ENCODE results near the gene PPP2R3A. TPM values are rescaled to one million over a fixed set of nuclear protein-coding genes. Genes with fewer than 3 reads are reported as not detected.
A peak's percentile ranks its signal among the peaks of the same experiment; 100 is the strongest.

Gene PPP2R3A
- total and polyA plus RNA-seq, 2 of the 13 experiments (the other 11 are each of a cell fraction or from before 2014, with no cell fraction given), result 0.07 to 0.12 TPM

DNA sequence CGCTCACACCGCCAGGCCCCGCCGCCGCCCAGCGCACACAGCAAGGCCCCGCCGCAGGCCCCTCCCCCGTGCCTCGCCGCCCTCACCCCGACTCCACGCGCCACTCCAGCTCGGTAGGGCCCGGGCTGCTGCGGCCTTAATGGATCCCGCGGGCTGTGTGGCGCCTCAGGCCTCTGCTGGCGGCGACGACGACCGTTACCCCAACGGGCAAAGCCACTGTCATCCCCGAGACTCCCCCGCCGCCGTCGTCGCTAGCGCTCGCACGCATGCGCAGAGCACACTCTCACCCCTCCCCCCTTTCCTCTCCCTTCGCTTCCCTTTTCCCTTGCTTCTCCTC, 230.5 kb downstream of the PPP2R3A start, which contains the start of gene MSL2 (continued):
- TF ChIP-seq FOXA1 (IDR thresholded peaks at IDR 0.05) (no peak), FOXA1 (CRISPR knock-in tag; IDR thresholded peaks at IDR 0.05) (no peak; the same call in 1 of the 2 replicates), CENPT (CRISPR knock-in tag; IDR thresholded peaks at IDR 0.05; ENCODE audit: low read depth) (no peak), TARDBP (CRISPR knock-in tag; IDR thresholded peaks at IDR 0.05) (no peak), ZNF777 (CRISPR knock-in tag; IDR thresholded peaks at IDR 0.05) (peak; percentile 76), ETV5 (CRISPR knock-in tag; IDR thresholded peaks at IDR 0.05; ENCODE audit: borderline replicate concordance) (no peak), NCOR1 (IDR thresholded peaks at IDR 0.05; ENCODE audit: borderline replicate concordance, low read length) (no peak), THAP11 (CRISPR knock-in tag; IDR thresholded peaks at IDR 0.05) (peak; percentile 12), GATA4 (IDR thresholded peaks at IDR 0.05; ENCODE audit: borderline replicate concordance, low read depth) (no peak), MBNL3 (CRISPR knock-in tag; conservative IDR thresholded peaks at IDR 0.05) (no peak), ELF4 (CRISPR knock-in tag; IDR thresholded peaks at IDR 0.05; ENCODE audit: borderline replicate concordance) (0 out of 2 replicates have a peak, but pooled peaks have one; percentile 17), REXO4 (CRISPR knock-in tag; IDR thresholded peaks at IDR 0.05; ENCODE audit: borderline replicate concordance) (no peak), ZNF572 (CRISPR knock-in tag; IDR thresholded peaks at IDR 0.05) (no peak)
- TF ChIP-seq, protein P1, sequence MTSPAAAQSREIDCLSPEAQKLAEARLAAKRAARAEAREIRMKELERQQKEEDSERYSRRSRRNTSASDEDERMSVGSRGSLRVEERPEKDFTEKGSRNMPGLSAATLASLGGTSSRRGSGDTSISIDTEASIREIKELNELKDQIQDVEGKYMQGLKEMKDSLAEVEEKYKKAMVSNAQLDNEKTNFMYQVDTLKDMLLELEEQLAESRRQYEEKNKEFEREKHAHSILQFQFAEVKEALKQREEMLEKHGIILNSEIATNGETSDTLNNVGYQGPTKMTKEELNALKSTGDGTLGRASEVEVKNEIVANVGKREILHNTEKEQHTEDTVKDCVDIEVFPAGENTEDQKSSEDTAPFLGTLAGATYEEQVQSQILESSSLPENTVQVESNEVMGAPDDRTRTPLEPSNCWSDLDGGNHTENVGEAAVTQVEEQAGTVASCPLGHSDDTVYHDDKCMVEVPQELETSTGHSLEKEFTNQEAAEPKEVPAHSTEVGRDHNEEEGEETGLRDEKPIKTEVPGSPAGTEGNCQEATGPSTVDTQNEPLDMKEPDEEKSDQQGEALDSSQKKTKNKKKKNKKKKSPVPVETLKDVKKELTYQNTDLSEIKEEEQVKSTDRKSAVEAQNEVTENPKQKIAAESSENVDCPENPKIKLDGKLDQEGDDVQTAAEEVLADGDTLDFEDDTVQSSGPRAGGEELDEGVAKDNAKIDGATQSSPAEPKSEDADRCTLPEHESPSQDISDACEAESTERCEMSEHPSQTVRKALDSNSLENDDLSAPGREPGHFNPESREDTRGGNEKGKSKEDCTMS (CRISPR knock-in tag; conservative IDR thresholded peaks at IDR 0.05), result no peak
- TF ChIP-seq, protein P2, sequence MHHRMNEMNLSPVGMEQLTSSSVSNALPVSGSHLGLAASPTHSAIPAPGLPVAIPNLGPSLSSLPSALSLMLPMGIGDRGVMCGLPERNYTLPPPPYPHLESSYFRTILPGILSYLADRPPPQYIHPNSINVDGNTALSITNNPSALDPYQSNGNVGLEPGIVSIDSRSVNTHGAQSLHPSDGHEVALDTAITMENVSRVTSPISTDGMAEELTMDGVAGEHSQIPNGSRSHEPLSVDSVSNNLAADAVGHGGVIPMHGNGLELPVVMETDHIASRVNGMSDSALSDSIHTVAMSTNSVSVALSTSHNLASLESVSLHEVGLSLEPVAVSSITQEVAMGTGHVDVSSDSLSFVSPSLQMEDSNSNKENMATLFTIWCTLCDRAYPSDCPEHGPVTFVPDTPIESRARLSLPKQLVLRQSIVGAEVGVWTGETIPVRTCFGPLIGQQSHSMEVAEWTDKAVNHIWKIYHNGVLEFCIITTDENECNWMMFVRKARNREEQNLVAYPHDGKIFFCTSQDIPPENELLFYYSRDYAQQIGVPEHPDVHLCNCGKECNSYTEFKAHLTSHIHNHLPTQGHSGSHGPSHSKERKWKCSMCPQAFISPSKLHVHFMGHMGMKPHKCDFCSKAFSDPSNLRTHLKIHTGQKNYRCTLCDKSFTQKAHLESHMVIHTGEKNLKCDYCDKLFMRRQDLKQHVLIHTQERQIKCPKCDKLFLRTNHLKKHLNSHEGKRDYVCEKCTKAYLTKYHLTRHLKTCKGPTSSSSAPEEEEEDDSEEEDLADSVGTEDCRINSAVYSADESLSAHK (CRISPR knock-in tag; IDR thresholded peaks at IDR 0.05; ENCODE audit: borderline replicate concordance), result peak; percentile 68; the same call in 1 of the 2 replicates
- TF ChIP-seq, protein P3, sequence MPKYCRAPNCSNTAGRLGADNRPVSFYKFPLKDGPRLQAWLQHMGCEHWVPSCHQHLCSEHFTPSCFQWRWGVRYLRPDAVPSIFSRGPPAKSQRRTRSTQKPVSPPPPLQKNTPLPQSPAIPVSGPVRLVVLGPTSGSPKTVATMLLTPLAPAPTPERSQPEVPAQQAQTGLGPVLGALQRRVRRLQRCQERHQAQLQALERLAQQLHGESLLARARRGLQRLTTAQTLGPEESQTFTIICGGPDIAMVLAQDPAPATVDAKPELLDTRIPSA (CRISPR knock-in tag; IDR thresholded peaks at IDR 0.05; ENCODE audit: borderline replicate concordance), result no peak
- TF ChIP-seq, protein P4, sequence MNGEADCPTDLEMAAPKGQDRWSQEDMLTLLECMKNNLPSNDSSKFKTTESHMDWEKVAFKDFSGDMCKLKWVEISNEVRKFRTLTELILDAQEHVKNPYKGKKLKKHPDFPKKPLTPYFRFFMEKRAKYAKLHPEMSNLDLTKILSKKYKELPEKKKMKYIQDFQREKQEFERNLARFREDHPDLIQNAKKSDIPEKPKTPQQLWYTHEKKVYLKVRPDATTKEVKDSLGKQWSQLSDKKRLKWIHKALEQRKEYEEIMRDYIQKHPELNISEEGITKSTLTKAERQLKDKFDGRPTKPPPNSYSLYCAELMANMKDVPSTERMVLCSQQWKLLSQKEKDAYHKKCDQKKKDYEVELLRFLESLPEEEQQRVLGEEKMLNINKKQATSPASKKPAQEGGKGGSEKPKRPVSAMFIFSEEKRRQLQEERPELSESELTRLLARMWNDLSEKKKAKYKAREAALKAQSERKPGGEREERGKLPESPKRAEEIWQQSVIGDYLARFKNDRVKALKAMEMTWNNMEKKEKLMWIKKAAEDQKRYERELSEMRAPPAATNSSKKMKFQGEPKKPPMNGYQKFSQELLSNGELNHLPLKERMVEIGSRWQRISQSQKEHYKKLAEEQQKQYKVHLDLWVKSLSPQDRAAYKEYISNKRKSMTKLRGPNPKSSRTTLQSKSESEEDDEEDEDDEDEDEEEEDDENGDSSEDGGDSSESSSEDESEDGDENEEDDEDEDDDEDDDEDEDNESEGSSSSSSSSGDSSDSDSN (CRISPR knock-in tag; IDR thresholded peaks at IDR 0.05), result no peak
- TF ChIP-seq, protein P5, sequence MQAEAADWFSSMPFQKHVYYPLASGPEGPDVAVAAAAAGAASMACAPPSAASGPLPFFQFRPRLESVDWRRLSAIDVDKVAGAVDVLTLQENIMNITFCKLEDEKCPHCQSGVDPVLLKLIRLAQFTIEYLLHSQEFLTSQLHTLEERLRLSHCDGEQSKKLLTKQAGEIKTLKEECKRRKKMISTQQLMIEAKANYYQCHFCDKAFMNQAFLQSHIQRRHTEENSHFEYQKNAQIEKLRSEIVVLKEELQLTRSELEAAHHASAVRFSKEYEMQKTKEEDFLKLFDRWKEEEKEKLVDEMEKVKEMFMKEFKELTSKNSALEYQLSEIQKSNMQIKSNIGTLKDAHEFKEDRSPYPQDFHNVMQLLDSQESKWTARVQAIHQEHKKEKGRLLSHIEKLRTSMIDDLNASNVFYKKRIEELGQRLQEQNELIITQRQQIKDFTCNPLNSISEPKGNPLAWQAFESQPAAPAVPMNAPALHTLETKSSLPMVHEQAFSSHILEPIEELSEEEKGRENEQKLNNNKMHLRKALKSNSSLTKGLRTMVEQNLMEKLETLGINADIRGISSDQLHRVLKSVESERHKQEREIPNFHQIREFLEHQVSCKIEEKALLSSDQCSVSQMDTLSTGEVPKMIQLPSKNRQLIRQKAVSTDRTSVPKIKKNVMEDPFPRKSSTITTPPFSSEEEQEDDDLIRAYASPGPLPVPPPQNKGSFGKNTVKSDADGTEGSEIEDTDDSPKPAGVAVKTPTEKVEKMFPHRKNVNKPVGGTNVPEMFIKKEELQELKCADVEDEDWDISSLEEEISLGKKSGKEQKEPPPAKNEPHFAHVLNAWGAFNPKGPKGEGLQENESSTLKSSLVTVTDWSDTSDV (CRISPR knock-in tag; IDR thresholded peaks at IDR 0.05), result no peak

All from HepG2 (cell line).